ENCODE data around the gene ARID5B.

DNA sequence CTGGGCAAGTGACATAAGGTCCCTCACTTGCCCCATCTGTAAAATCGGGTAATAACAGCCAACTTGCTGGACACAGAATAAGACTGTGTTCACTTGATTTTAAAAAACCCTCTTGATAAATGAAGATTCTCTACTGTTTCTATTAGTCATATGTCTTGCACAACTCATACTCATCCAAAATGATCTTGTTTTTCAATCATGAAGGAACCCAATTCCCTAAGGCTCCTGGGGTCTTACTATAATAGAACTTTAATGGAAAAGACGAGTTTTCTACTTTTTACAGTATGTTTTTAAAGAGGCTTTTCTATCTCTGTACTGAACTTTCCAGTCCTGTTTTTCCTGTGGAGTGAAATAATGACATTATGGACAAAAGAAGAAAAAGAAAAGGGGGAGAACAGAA, 103.8 kb downstream of the ARID5B start:
- TF ChIP-seq, protein P1, sequence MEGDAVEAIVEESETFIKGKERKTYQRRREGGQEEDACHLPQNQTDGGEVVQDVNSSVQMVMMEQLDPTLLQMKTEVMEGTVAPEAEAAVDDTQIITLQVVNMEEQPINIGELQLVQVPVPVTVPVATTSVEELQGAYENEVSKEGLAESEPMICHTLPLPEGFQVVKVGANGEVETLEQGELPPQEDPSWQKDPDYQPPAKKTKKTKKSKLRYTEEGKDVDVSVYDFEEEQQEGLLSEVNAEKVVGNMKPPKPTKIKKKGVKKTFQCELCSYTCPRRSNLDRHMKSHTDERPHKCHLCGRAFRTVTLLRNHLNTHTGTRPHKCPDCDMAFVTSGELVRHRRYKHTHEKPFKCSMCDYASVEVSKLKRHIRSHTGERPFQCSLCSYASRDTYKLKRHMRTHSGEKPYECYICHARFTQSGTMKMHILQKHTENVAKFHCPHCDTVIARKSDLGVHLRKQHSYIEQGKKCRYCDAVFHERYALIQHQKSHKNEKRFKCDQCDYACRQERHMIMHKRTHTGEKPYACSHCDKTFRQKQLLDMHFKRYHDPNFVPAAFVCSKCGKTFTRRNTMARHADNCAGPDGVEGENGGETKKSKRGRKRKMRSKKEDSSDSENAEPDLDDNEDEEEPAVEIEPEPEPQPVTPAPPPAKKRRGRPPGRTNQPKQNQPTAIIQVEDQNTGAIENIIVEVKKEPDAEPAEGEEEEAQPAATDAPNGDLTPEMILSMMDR (IDR thresholded peaks at IDR 0.05; ENCODE audit: low read length): no peak
- no peak for TF ChIP-seq EZH2phosphoT487 (IDR thresholded peaks at IDR 0.05; ENCODE audit: low read length)
- TF ChIP-seq EZH2 (optimal IDR thresholded peaks at IDR 0.05; ENCODE audit: low read depth, low read length): no peak
